ENCODE data around the gene MACROD2.
"Not testable (repeated sequence)": the region's sequence is repeated elsewhere in the genome, so short reads cannot be mapped to it uniquely, and the experiment has no call there.

MACROD2 gene

DNA sequence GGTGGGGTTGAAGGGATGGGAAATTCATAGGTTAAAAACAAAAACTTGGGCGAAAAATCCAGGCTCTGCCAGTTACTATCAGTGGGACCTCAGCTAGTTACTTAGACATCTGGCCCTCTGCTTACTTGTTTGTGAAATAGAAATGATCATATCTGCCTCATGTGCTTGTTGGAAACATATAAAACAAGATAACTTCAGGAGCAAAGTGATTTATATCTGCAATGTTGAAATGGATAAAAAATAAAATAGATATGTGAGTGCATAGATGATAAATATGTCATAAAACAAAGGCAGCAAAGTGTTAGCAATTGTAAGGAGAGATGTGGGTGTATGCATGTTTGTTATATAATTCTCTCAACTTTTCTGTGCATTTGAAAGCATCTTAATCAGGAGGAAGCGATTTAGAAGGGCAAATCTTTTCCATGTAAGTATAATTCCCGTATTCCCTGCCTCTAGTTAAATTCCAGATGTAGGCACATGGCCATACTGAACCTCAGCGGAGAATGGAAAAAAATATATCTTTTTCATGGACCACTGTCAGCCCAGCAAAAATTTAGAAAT lies 921.1 kb downstream of the MACROD2 start:
- no peak for DNase-seq (ENCODE audit: low read depth)

DNA sequence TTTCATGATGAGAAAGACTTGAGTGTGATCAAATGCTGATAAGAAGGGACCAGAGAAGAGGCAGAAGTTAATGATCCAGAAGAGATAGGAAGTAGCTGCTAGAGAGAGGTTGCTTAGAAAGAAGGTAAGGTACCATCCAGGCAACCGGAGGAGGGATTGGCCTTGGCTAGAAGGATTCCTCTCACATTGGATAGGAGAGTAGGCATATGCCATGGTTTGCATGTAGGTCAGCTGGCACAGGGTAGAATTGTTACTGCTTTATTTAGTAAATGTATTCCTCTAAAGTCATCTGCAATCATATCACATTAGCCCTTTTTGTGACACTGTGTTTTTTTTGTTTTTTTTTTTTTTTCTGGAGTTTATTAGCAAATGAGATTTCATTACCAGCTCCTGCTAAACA lies 923.0 kb downstream of the MACROD2 start:
- no peak for DNase-seq (ENCODE audit: low read depth)

- DNase-seq (ENCODE audit: low read depth): no peak
Measured at GRCh38 chr20:14918976-14919375, 923.7 kb downstream of the MACROD2 start.

DNA sequence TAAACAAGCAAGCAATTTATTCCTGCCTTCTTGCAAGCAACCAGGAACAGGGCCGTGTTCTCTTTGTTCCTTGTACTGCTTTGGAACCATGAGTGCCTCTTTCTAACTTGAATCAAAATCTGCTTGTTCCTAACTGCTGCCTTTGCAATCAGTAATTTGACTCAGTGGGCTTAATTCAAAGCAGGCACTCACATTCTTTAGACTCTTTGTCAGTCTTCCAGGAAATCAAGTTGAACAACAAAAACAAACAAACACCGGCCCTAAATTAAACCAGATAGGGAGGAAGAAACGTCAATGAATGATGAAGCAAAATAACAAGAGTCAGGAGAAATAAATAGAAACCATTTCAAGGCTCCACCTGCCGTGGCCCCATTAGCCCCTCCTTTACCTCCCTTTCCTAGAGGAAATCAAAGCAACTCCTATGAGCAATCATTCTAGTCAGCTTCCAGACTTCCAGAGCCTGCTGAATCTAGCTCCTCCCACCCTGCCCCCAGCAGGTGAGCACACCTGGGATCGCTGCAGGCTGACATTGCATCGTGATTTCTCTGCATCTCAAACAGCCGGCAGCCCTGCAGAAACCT lies 924.3 kb downstream of the MACROD2 start:
- DNase-seq (ENCODE audit: low read depth): no peak

DNA sequence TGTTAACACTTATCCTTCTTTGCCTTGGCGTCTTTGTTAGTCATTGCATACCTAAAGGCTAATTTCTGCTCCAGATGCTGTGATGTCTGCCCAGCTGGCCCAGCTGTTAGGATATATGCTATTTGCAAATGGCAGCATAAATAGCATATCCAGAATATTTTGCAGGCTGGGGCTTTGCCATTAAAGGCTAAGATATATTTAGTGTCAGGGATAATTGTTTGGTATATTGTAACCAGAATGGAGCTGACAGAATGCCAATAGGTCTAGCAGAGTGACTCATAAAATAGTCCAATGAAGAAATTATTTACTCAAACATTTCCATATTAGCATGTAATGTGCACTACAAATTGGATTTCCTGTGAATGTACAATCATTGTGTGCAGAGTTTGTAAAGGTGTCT lies 926.2 kb downstream of the MACROD2 start:
- no peak for DNase-seq (ENCODE audit: low read depth)

DNA sequence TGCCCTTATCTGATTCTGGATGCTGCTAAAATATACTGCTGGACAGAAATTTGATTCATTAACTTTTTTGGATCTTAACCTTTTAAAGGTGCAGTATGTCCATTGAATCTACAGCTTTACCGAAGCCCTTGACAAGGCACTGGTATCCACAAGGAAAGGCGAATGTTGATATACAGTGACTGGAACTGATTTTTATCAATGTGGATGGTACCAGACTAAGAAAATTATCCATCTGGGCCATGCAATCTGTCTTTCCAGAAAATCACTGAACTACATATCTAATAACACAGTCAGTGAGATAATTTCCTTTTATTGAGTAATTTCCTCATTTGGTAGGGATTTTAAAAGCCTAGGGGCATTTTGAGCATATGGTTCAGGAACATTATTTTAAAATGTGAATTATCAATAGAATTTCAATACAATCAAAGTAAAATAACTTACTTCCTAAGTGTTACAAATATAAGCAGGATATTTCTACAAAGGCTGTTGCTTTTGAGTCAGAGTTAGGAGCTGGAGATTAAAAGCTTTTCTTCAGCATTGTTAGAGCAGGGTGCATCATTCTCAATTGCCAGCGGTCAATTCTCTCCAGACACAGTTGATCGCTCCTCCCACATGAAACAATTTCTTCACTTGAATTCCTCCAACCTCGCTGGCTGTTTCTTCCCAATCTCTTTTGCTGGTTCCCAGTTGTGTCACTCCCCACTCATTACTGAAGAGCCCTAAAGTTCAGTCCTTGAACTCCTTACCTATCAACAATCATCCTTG lies 927.4 kb downstream of the MACROD2 start:
- DNase-seq (ENCODE audit: low read depth): no peak

GRCh38 chr20:14924433-14924832 lies 929.1 kb downstream of the MACROD2 start:
- DNase-seq (ENCODE audit: low read depth): no peak

DNA sequence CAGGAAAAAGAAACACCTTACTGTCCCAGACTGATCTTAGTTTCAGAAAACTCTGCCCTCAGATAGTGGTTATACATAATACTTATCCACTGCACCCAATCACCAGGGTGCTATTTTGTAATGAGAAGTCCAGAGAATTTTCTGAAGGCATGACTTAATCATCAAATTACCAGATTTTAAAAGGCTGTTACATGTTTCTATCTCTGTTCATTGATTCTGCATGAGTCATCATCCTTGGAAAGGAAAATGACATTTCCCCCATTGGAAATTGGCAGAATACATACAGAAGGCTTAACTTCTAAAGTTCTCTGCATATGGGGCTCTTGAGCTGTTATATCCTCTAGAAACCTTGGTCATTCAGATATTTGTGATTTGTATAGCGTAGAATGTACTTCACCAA lies 930.0 kb downstream of the MACROD2 start:
- DNase-seq (ENCODE audit: low read depth): no peak

- DNase-seq (ENCODE audit: low read depth): not testable (repeated sequence)
Measured at GRCh38 chr20:14926436-14926835, 931.1 kb downstream of the MACROD2 start.

DNA sequence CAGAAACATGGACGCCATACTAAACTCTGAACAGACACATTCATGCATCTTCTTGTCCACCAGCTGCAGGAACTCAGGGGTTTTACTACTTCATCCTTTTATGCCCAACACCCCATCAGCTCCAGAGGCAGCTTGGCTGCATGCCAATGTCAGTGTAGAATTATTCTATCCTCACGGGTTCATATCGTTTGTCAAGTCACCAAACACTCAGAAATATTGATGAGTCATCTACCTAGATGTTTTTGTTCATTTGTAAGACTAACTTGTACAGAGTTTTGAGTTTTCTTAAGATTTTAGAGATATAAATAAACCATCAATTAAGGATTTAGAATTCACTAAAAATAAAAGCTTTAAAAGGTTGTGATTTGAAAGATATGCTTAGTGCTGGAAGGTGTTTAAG lies 932.8 kb downstream of the MACROD2 start:
- no peak for DNase-seq (ENCODE audit: low read depth)

DNA sequence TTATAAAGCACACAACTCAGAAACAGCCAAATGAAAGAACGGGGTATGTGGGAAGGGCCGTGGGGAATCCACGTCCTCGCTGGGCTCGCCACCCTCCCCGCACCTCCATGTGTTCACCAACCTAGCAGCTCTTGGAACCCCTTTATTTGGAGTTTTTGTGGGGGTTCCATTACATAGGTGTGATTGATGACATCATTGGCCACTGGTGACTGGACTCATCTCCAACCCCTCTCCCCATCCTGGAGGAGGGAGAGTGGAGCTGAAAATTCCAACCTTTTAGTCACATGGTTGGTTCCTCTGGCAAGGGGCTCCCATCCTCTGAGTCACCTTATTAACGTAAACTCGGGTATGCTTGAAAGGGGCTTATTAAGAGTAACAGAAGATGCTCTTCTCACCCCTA lies 934.1 kb downstream of the MACROD2 start:
- no peak for DNase-seq (ENCODE audit: low read depth)

DNA sequence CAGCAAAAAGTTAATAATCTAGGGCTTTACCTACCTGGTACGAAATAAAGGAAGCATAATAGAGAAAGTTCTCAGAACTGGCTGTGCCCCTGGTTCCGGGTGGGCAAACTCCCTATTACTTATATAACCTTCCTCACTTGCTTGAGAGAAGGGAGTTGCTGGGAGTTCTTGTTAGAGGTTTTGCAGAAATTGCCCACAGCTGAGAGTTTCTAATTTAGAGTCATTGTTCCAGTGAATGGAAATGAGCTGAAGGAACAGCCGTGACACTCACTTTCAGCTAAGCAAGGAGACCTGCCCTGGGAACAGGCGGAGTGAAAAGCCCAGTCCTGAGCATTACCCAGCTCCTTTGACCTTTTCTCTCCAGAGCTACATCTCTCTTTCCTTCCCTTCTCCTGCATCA lies 936.7 kb downstream of the MACROD2 start:
- DNase-seq (ENCODE audit: low read depth): no peak

DNA sequence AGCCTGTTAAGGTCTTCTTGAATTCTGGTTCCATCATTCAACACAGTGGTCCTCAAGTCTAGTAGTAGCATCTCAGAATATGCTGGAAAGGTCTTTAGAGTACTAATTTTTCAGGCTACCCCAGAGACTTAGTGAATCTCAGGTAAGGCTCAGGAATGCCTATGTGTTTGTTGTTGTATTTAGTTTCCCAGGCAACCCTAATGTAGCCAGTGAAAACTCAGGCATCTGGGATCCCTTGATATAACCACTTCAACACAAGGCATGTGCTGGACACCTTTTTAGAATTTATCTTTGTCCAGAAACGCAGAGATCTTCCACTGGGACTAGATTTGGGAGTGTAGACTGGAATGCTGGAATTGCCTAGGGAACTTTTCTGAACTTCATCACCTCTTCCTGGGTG lies 940.0 kb downstream of the MACROD2 start:
- no peak for DNase-seq (ENCODE audit: low read depth)

GRCh38 chr20:14937021-14937420 lies 941.7 kb downstream of the MACROD2 start:
- DNase-seq (ENCODE audit: low read depth): no peak

GRCh38 chr20:14937846-14938245 lies 942.5 kb downstream of the MACROD2 start:
- no peak for DNase-seq (ENCODE audit: low read depth)

DNA sequence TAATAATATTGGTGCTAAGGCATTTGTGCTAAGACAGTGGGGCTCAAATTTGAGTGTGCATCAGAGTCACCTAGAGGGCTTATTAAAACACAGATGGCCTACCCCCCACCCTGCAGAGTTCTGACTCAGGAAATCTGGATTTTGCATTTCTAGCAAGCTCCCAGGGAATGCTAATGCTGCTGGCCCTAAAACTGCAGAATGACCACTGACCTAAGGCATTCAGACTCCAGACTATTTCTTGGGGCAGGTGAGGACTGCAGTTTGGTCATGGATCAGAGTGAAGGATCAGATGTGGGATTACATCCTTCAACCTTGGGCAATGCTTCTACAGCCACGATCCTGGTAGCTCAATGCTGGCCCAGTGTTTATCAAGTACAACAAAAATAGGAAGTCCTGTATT lies 952.2 kb downstream of the MACROD2 start:
- DNase-seq (ENCODE audit: low read depth): no peak

GRCh38 chr20:14947946-14948345 lies 952.6 kb downstream of the MACROD2 start:
- DNase-seq (ENCODE audit: low read depth): no peak

- no peak for DNase-seq (ENCODE audit: low read depth)
Measured at GRCh38 chr20:14948416-14948815, 953.1 kb downstream of the MACROD2 start.

GRCh38 chr20:14950633-14951032 lies 955.3 kb downstream of the MACROD2 start:
- no peak for DNase-seq (ENCODE audit: low read depth)

DNA sequence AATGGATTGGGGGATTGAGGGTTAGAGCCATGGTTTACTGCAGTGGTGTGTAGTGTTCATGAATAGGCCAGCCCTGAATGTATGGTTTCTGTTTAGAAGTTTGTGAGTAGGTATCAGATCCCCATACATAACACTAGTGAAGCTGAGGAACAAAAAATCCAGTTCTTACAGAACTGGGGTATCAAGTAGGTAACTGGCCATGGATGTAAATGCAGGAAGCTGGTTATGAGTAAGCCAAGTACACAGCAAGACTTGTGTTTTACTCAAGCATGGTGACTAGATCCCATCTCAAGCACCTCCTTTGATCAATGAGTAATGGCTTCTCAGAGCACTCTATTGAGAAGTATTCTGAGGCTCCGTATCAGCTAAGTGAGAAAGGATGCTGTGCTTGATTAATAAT lies 955.8 kb downstream of the MACROD2 start:
- no peak for DNase-seq (ENCODE audit: low read depth)

DNA sequence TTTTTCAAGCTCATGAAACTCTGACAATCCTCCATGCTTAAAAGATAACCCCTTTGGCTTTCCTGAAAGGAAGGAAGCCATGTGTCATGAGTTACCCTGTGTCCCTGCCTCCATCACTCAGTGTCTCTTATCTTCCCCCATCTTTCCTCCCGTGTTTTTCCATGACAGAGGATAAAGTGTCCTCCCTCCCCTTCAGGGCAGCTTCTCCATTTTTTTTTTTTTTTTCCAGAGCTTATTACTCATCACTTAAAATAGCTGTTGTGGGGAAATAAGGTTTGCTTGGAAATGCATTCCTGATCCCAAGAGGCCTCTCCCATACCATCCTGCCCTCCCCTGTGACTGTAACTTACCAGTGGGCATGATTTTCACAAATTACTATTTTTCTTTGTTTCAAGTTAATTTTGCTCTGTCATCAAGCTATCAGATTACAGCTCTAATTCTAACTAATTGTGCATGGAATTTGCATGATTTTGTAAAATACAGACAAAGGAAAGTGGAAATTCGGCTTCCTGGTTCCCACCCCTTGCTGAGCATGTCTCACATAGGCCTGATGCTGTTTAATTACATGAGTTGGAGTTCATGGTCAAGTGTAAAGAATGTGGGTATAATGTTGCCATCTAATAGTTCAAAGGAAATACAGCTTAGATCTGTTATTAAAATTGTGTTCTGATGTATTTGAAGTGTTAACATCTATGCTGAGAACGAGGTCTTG lies 956.5 kb downstream of the MACROD2 start:
- DNase-seq (ENCODE audit: low read depth): no peak

DNA sequence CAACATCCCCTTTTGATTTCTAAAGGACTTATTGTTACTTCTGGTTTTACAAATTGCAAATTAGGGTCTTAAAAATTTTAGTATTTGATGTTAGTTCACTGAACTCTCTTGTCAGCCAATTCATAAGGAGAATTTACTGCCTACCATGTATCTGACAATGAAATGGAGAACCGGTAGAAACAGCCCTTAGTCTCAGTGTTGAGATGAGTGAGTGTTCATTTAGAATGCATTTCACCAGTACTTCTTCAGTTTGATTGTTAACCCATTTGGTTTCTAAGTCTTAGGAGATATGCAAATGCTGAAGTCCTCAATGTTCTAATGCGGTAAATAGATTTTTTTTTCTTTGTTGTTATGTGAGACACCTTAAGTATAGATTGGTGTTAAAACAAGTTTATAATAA lies 958.4 kb downstream of the MACROD2 start:
- no peak for DNase-seq (ENCODE audit: low read depth)

DNA sequence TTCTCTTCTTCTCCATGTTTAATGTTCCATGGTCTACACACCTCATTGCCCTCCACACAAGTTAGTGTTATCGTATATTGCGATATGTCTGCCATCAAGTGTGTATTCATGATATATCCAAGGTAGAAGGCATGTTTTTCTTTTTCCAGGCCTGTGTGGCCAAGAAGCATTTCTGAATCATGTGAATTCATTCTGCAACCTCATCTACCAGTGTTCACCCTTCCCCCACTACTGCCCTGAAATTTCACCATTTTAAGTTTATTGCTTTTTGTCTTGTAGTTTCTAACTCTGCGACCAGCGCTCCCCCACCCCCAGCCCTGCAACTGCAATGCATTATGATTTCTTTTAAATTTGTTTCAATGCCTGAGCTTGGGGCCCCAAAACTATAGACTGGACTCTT lies 960.1 kb downstream of the MACROD2 start:
- no peak for DNase-seq (ENCODE audit: low read depth)
